ENCODE data around the gene OTOF. TPM values are rescaled to one million over a fixed set of nuclear protein-coding genes. Genes with fewer than 3 reads are reported as not detected.

Gene OTOF
- total RNA-seq, 3 donors from 2014 or later: 0.60 TPM; not detected in 2

DNA sequence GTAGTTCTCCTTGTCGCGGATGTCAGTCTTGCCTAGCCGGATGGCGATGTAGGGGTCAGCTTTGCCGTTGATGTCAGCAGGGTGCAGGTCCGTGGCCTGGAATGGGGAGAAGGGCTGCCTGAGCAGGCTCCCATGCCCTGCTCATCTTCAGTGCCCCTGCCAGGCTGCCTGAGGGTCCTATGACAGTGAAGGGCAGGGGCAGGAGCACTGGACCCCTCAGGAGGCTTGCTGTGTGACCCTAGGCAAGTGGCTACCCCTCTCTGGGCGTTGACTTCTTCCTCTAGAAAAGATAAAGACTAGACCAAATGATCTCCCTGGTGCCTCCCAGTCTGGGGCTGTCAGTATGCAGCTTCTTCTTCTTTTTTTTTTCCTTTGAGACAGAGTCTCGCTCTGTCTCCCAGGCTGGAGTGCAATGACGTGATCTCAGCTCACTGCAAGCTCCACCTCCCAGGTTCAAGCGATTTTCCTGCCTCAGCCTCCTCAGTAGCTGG lies 11.9 kb downstream of the OTOF start:
- Histone ChIP-seq H3K4me1 (ENCODE audit: low read depth) (no peaks in the 10 kb centered on the region), H3K4me3 (no peak overlapping the region), H3K9me3 (peaks cover 4% of the 10 kb centered on the region), H3K36me3 (ENCODE audit: low read depth) (no peaks in the 10 kb centered on the region)
- DNase-seq: peak in 1 of 3 donors; percentile 9
- intact Hi-C loops (cut with DNase I, micrococcal nuclease): no loop called here
- no peak for TF ChIP-seq CTCF (IDR thresholded peaks at IDR 0.05)
- ATAC-seq: no peak

- Histone ChIP-seq H3K4me1 (ENCODE audit: low read depth) (no peaks in the 10 kb centered on the region), H3K4me3 (no peak overlapping the region), H3K36me3 (ENCODE audit: low read depth) (no peaks in the 10 kb centered on the region), H3K9me3 (peaks cover 4% of the 10 kb centered on the region)
- intact Hi-C loops (cut with DNase I, micrococcal nuclease): no loop called here
- TF ChIP-seq CTCF (IDR thresholded peaks at IDR 0.05): no peak
- ATAC-seq (no peak), DNase-seq (peak in 1 of 3 donors; percentile 8)
Observed at GRCh38 chr2:26465266-26465925, 12.5 kb downstream of the OTOF start.

GRCh38 chr2:26464390-26465265 lies 13.3 kb downstream of the OTOF start:
- no peaks in the 10 kb centered on the region for H3K36me3 ChIP-seq (ENCODE audit: low read depth)
- no peaks in the 10 kb centered on the region for H3K4me1 ChIP-seq (ENCODE audit: low read depth)
- TF ChIP-seq CTCF (IDR thresholded peaks at IDR 0.05): no peak
- ATAC-seq (no peak), DNase-seq (peak in 1 of 3 donors; percentile 5)
- H3K9me3 ChIP-seq: peaks cover 4% of the 10 kb centered on the region
- intact Hi-C loops (cut with DNase I, micrococcal nuclease): no loop called here
- no peak overlapping the region for H3K4me3 ChIP-seq

- Histone ChIP-seq H3K36me3 (ENCODE audit: low read depth) (no peaks in the 10 kb centered on the region), H3K4me3 (no peak overlapping the region), H3K9me3 (no peaks in the 10 kb centered on the region), H3K4me1 (ENCODE audit: low read depth) (no peaks in the 10 kb centered on the region)
- TF ChIP-seq CTCF (IDR thresholded peaks at IDR 0.05): no peak
- DNase-seq: no peak
- no peak for ATAC-seq
- intact Hi-C loops (cut with DNase I, micrococcal nuclease): no loop called here
Observed at GRCh38 chr2:26463244-26464192, 14.4 kb downstream of the OTOF start.
